Body of pancreas (tissue), 4 donors: Measurements from ENCODE around the gene CFAP57. TPM values are rescaled to one million over a fixed set of nuclear protein-coding genes. Genes with fewer than 3 reads are reported as not detected.

Source experiments
- ATAC-seq: fragments of 150-250 bp; one replicate; pipeline ENCODE4 v1.9.1; 2016
- DNase-seq, 4 donors: peaks; one replicate each; pipeline ENCODE4 v3.0.0-alpha.2; 2019
- H3K27ac ChIP-seq, 4 donors: fragments of 200-600 bp; sonication (generic); 1 replicate in 3 of 4; 2 replicates in 1 of 4; pipeline versions ENCODE4 v1.5.1 to v1.6.1; 2016 to 2019; ENCODE audit warnings: mild to moderate bottlenecking in 1 of 4, mixed read lengths in 1 of 4, moderate library complexity in 1 of 4
- H3K27me3 ChIP-seq, 2 donors: fragments of 200-600 bp; sonication (generic); one replicate each; pipeline ENCODE4 v1.6.0; 2016; ENCODE audit warnings: mild to moderate bottlenecking in 1 of 2
- H3K36me3 ChIP-seq, 2 donors: fragments of 200-600 bp; sonication (generic); replicated peaks in 1 of 2; 2 replicates each; pipeline ENCODE4 v1.5.1; 2016; ENCODE audit warnings: low read depth in 2 of 2; ENCODE audit not compliant: insufficient read depth in 1 of 2
- H3K4me1 ChIP-seq: fragments of 200-600 bp; sonication (generic); one replicate; pipeline ENCODE4 v1.6.0; 2016
- H3K4me3 ChIP-seq, 2 donors: fragments of 200-600 bp; sonication (generic); 1 replicate in 1 of 2; 2 replicates in 1 of 2; pipeline ENCODE4 v1.5.1; 2016 to 2019
- H3K9me3 ChIP-seq, 3 donors: fragments of 200-600 bp; sonication (generic); 1 replicate in 2 of 3; 2 replicates in 1 of 3; pipeline ENCODE4 v1.5.1; 2016
- POLR2A ChIP-seq, 3 donors: fragments of 450-650 bp; IDR thresholded peaks; one replicate each; pipeline ENCODE4 v1.6.1; 2016; ENCODE audit warnings: antibody characterized with exemption in 3 of 3, mild to moderate bottlenecking in 2 of 3
- WGBS, 2 donors: methylation state at CpG; one replicate each; pipeline ENCODE4 v1.1.5; 2017; 5-methylcytosine and 5-hydroxymethylcytosine counted together
- intact Hi-C: fragments of 100-400 bp; cut with DNase I; formaldehyde crosslinking; loops from one replicate; pipeline ENCODE4 v1.15.1; 2023
- total RNA-seq, 2 donors: library from RNA; depleted of rRNA; stranded (reverse); fragments of >200 nt; gene quantifications; one replicate each; pipeline ENCODE4 v1.1.0, GENCODE V29; 2016
- TF ChIP-seq, protein P1 (sequence below), 7 experiments: fragments of 450-650 bp in 4 of 7; fragments of 200-600 bp in 3 of 7; sonication (generic) in 3 of 7; IDR thresholded peaks; one replicate each; pipeline ENCODE4 v1.5.1; 2016 to 2019; ENCODE audit warnings: antibody characterized with exemption in 7 of 7

Gene CFAP57
- total RNA-seq, 2 donors from 2014 or later, result 0.26 to 1.3 TPM

DNA sequence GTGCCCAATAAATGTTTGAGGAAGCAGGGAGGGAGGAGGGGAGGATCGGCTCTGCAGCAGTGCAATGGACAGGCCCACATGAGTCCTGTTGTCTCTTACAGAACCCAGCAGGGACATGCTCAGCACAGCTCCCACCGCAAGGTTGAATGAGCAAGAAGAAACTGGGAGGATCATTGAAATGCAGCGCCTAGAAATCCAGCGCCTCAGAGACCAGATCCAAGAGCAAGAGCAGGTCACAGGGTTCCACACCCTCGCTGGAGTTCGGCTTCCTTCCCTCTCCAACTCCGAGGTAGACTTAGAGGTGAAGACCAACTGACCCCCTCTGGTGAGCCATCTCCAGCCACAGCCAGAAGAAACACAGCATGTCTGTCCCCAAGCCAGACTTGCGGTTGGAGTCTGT lies 81.7 kb downstream of the CFAP57 start:
- no peaks in the 10 kb centered on the region for H3K9me3 ChIP-seq
- no peaks in the 10 kb centered on the region for H3K36me3 ChIP-seq
- H3K27me3 ChIP-seq, result no peaks in the 10 kb centered on the region
- WGBS, 2 donors, result 89 to 95% methylated on average over 8 of the region's 8 CpGs
- TF ChIP-seq, protein P1, sequence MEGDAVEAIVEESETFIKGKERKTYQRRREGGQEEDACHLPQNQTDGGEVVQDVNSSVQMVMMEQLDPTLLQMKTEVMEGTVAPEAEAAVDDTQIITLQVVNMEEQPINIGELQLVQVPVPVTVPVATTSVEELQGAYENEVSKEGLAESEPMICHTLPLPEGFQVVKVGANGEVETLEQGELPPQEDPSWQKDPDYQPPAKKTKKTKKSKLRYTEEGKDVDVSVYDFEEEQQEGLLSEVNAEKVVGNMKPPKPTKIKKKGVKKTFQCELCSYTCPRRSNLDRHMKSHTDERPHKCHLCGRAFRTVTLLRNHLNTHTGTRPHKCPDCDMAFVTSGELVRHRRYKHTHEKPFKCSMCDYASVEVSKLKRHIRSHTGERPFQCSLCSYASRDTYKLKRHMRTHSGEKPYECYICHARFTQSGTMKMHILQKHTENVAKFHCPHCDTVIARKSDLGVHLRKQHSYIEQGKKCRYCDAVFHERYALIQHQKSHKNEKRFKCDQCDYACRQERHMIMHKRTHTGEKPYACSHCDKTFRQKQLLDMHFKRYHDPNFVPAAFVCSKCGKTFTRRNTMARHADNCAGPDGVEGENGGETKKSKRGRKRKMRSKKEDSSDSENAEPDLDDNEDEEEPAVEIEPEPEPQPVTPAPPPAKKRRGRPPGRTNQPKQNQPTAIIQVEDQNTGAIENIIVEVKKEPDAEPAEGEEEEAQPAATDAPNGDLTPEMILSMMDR (IDR thresholded peaks at IDR 0.05), result no peak
- TF ChIP-seq POLR2A (IDR thresholded peaks at IDR 0.05), result no peak
- peaks cover 28% of the 10 kb centered on the region for H3K4me1 ChIP-seq
- DNase-seq, result no peak
- intact Hi-C loops, result no loop called here
- ATAC-seq, result no peak
- no peak overlapping the region for H3K27ac ChIP-seq
- no peak overlapping the region for H3K4me3 ChIP-seq

DNA sequence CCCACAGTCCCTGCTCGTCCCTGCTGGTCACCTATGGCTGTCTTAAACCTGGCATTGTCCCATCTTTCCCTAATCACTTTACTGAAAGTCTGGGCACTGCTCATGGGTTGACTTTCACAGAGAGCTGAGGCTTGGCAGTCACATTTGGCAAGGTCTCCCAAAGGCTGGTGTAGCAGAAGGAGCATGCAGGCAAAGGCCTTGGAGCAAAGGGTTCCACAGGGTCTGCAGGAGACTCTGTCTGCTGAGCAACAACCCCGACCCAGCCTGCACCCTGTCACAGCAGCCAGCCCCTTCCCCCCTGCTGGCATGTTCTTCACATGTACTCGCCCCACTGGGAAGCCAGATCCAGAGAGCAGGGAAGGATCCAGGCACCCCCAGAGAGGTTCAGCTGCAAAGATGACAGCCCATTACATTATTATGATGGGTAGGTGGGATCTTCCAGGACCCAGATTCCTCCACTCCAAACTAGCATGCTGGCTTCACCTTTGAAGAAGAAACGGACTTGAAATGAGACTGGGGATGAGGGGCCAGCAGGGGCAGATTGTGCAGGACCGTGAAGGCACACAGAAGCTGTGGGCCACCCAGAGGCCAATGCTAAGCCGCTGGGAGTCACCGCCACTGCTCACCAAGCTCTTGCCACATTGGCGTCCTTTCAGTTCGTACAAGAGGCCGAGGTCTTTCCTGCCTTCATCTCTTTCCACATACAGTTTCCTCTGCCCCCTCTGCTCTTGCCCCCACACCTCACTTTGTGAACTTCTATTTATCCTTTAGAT lies 83.5 kb downstream of the CFAP57 start:
- H3K9me3 ChIP-seq, result no peaks in the 10 kb centered on the region
- intact Hi-C loops, result no loop called here
- H3K36me3 ChIP-seq, result no peaks in the 10 kb centered on the region
- no peaks in the 10 kb centered on the region for H3K27me3 ChIP-seq
- DNase-seq (peak in 3 of 4 donors; percentile 52 to 71 (median 61)), ATAC-seq (no peak)
- no peak overlapping the region for H3K4me3 ChIP-seq
- WGBS, 2 donors, result 67 to 78% methylated on average over 8 to 10 of the region's 10 CpGs
- peaks cover 28% of the 10 kb centered on the region for H3K4me1 ChIP-seq
- peak overlapping the region; percentile 9 to 74 (median 70) for H3K27ac ChIP-seq
- TF ChIP-seq, protein P1 (IDR thresholded peaks at IDR 0.05), result no peak
- TF ChIP-seq POLR2A (IDR thresholded peaks at IDR 0.05), result no peak

DNA sequence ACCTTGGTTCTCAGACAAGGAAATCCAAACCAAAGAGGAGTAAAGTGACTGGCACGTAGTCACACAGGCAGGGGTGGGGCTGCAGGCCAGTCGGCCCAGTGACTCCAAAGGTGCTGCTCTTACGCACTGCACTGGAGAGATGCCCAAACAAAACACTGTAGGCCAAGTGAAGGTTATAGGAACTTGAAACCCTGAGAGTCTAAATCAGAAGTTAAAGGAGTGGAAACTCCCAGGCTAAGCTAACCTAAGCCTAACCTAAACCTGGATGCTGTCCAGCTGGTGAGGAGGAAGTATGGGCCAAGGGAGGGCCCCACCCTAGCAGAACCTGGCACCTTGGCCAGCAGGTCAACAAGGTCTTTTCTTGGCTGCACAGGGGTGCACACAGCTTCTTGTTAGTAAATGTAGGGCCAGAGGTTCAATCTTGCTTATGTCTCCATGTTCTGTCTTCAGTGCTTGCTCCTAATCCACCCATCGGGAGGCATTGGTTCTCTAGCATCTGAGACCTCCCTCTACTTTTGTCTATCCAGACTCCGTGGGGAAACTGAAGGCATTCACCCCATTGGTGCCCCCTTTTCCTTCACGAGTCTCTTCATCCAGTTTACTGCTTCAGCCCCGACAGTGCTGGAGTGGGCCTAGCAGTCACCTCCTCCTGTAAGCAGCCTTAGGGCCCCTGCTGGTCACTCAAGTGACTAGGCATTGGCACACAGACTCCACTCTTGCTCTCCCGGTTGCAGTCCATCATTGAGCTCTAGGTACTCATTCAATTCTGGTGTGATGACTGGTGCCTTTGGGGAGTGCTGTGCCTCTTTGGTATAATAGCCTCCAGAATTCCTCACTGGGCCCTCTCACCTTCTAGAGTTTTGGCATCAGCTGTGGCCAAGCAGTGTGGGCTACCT lies 84.8 kb downstream of the CFAP57 start:
- intact Hi-C loops, result no loop called here
- ATAC-seq, result peak; percentile 92

DNA sequence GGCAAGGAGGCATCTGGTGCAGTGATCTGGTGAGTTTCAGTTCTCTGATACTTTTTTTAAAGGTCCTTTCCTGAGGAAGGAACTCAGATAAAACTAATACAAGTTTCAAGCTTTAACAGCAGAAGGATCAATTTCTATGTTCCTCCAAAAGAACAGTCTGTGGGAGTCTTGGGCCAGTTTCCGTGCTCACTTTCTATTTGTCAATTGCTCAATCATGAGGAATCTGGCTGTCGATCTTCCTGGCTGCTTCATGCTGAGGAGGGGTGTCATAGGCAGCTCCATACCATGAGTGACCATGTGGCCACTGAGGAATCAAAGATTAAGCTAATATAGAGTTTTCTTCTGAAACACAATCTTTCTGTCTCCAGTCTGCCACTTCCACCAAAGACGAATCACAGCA lies 86.2 kb downstream of the CFAP57 start:
- TF ChIP-seq POLR2A (IDR thresholded peaks at IDR 0.05), result no peak
- TF ChIP-seq, protein P1 (IDR thresholded peaks at IDR 0.05), result no peak
- Histone ChIP-seq H3K27me3 (no peaks in the 10 kb centered on the region), H3K4me3 (no peak overlapping the region), H3K9me3 (no peaks in the 10 kb centered on the region), H3K27ac (no peak overlapping the region), H3K4me1 (peaks cover 42% of the 10 kb centered on the region), H3K36me3 (no peaks in the 10 kb centered on the region)
- intact Hi-C loops, result no loop called here
- 52% methylated on average over 3 of the region's 3 CpGs for WGBS, 2 donors
- ATAC-seq (no peak), DNase-seq (no peak)

More for the DNA sequence above, 84.8 kb downstream of the CFAP57 start:
- peak overlapping the region; percentile 69 to 74 (median 72) for H3K27ac ChIP-seq
- DNase-seq, result peak; percentile 67 to 90 (median 85)
- no peak overlapping the region for H3K4me3 ChIP-seq
- no peak for TF ChIP-seq POLR2A (IDR thresholded peaks at IDR 0.05)
- TF ChIP-seq, protein P1 (IDR thresholded peaks at IDR 0.05), result no peak
- no peaks in the 10 kb centered on the region for H3K36me3 ChIP-seq
- no peaks in the 10 kb centered on the region for H3K9me3 ChIP-seq
- H3K4me1 ChIP-seq, result peaks cover 36% of the 10 kb centered on the region
- 58% methylated on average over 8 of the region's 8 CpGs for WGBS, 2 donors
- no peaks in the 10 kb centered on the region for H3K27me3 ChIP-seq
